CD14-positive monocyte (primary cell): ENCODE measurements around the gene BTBD9. TPM values are rescaled to one million over a fixed set of nuclear protein-coding genes. Genes with fewer than 3 reads are reported as not detected.

Experiments
- DNase-seq, 3 donors: peaks; one replicate each; pipeline ENCODE4 v3.0.0-alpha.2; 2011 to 2022
- H2AFZ ChIP-seq: 2 replicates; pipeline ENCODE4 v1.6.0; 2012; ENCODE audit warnings: mild to moderate bottlenecking, low read depth, low read length, inconsistent platforms; ENCODE audit not compliant: insufficient read depth, poor library complexity, severe bottlenecking
- H3K27ac ChIP-seq, 2 donors: 1 replicate in 1 of 2; 2 replicates in 1 of 2; pipeline ENCODE4 v1.5.1; 2012 to 2013; ENCODE audit warnings: low read length in 2 of 2, control low read depth in 1 of 2, inconsistent platforms in 1 of 2, low read depth in 1 of 2, mild to moderate bottlenecking in 1 of 2
- H3K27me3 ChIP-seq, 2 donors: one replicate each; pipeline versions ENCODE4 v1.6.0 to v1.6.1; 2011 to 2013; ENCODE audit warnings: low read length in 2 of 2; ENCODE audit not compliant: control insufficient read depth in 2 of 2, insufficient read depth in 2 of 2
- H3K36me3 ChIP-seq, 2 donors: replicated peaks in 1 of 2; 1 replicate in 1 of 2; 2 replicates in 1 of 2; pipeline versions ENCODE4 v1.5.1 to v1.6.1; 2012 to 2013; ENCODE audit warnings: low read length in 2 of 2, control low read depth in 1 of 2, inconsistent platforms in 1 of 2, mild to moderate bottlenecking in 1 of 2; ENCODE audit not compliant: insufficient read depth in 2 of 2, control insufficient read depth in 1 of 2
- H3K4me1 ChIP-seq, 2 donors: 1 replicate in 1 of 2; 2 replicates in 1 of 2; pipeline versions ENCODE4 v1.5.1 to v1.6.1; 2012 to 2013; ENCODE audit warnings: low read length in 2 of 2, control low read depth in 1 of 2, inconsistent platforms in 1 of 2, mild to moderate bottlenecking in 1 of 2, moderate library complexity in 1 of 2; ENCODE audit not compliant: insufficient read depth in 2 of 2, control insufficient read depth in 1 of 2
- H3K4me2 ChIP-seq: replicated peaks from 2 replicates; pipeline ENCODE3; 2012; ENCODE audit warnings: low read length, moderate library complexity, mild to moderate bottlenecking; ENCODE audit not compliant: poor library complexity, severe bottlenecking; ENCODE audit errors: extremely low read depth
- H3K4me3 ChIP-seq, 3 experiments: fragments of 200-600 bp in 1 of 3; sonication (generic) in 1 of 3; replicated peaks in 1 of 3; 1 replicate in 2 of 3; 2 replicates in 1 of 3; pipeline ENCODE4 v1.5.1; 2011 to 2013; ENCODE audit warnings: low read length in 3 of 3, mild to moderate bottlenecking in 3 of 3, control low read depth in 2 of 3, low read depth in 2 of 3, inconsistent platforms in 1 of 3, moderate library complexity in 1 of 3
- H3K79me2 ChIP-seq: 2 replicates; pipeline ENCODE4 v1.6.0; 2012; ENCODE audit warnings: mild to moderate bottlenecking, control low read depth, inconsistent platforms, low read length, moderate library complexity; ENCODE audit not compliant: insufficient read depth
- H3K9ac ChIP-seq: 2 replicates; pipeline ENCODE4 v1.6.0; 2017; ENCODE audit warnings: low read length, mild to moderate bottlenecking; ENCODE audit not compliant: insufficient read depth, poor library complexity, severe bottlenecking
- H3K9me3 ChIP-seq, 2 donors: replicated peaks in 1 of 2; 1 replicate in 1 of 2; 2 replicates in 1 of 2; pipeline versions ENCODE4 v1.5.1 to v1.6.1; 2012 to 2013; ENCODE audit warnings: low read length in 2 of 2, control low read depth in 1 of 2; ENCODE audit not compliant: control insufficient read depth in 1 of 2, insufficient read depth in 1 of 2
- H4K20me1 ChIP-seq: 2 replicates; pipeline ENCODE4 v1.6.0; 2012; ENCODE audit warnings: mild to moderate bottlenecking, low read length, control low read depth, moderate library complexity; ENCODE audit not compliant: insufficient read depth
- H3K27ac Mint-ChIP-seq, 7 donors: one replicate each; pipeline ENCODE4 v1.8.0; 2020; ENCODE audit warnings: mild to moderate bottlenecking in 7 of 7, mixed read lengths in 7 of 7, moderate library complexity in 6 of 7, inconsistent platforms in 2 of 7
- H3K27me3 Mint-ChIP-seq, 3 donors: one replicate each; pipeline ENCODE4 v1.8.0; 2021 to 2022; ENCODE audit warnings: low read depth in 3 of 3, mild to moderate bottlenecking in 3 of 3, mixed read lengths in 3 of 3, moderate library complexity in 3 of 3, inconsistent platforms in 1 of 3
- H3K36me3 Mint-ChIP-seq, 2 donors: one replicate each; pipeline ENCODE4 v1.8.0; 2020; ENCODE audit warnings: mixed read lengths in 2 of 2, inconsistent platforms in 1 of 2, mild to moderate bottlenecking in 1 of 2
- H3K4me1 Mint-ChIP-seq: one replicate; pipeline ENCODE4 v1.8.0; 2020; ENCODE audit warnings: mild to moderate bottlenecking, mixed read lengths
- H3K4me3 Mint-ChIP-seq, 2 donors: one replicate each; pipeline ENCODE4 v1.8.0; 2020; ENCODE audit warnings: mild to moderate bottlenecking in 2 of 2, mixed read lengths in 2 of 2, moderate library complexity in 1 of 2
- H3K9me3 Mint-ChIP-seq, 7 donors: one replicate each; pipeline ENCODE4 v1.8.0; 2020 to 2022; ENCODE audit warnings: mixed read lengths in 7 of 7, mild to moderate bottlenecking in 6 of 7, moderate library complexity in 6 of 7, inconsistent platforms in 2 of 7
- CTCF ChIP-seq: fragments of 200-600 bp; IDR thresholded peaks from one replicate; pipeline ENCODE4 v1.8.0; 2022; ENCODE audit warnings: antibody characterized with exemption, mild to moderate bottlenecking
- WGBS: methylation state at CpG from one replicate; pipeline ENCODE4 v1.1.5; 2013; ENCODE audit warnings: missing lambda C conversion rate; ENCODE audit not compliant: insufficient coverage; 5-methylcytosine and 5-hydroxymethylcytosine counted together
- intact Hi-C, 2 donors: fragments of 100-400 bp; cut with micrococcal nuclease; formaldehyde crosslinking; loops; one replicate each; pipeline versions ENCODE4 v1.15.0 to v1.15.1; 2023
- polyA plus RNA-seq, 3 donors: library from polyadenylated mRNA; depleted of rRNA in 1 of 3; unstranded in 2 of 3; stranded (reverse) in 1 of 3; fragments of 300-500 nt in 2 of 3; fragments of >200 nt in 1 of 3; fragmentation: Illumina TruSeq in 2 of 3; gene quantifications; 1 replicate in 2 of 3; 2 replicates in 1 of 3; pipeline ENCODE4 v1.2.3, GENCODE V29; 2012 to 2021

Gene BTBD9
- polyA plus RNA-seq, 3 donors: 5.2 to 7.5 (median 6.2) TPM

DNA sequence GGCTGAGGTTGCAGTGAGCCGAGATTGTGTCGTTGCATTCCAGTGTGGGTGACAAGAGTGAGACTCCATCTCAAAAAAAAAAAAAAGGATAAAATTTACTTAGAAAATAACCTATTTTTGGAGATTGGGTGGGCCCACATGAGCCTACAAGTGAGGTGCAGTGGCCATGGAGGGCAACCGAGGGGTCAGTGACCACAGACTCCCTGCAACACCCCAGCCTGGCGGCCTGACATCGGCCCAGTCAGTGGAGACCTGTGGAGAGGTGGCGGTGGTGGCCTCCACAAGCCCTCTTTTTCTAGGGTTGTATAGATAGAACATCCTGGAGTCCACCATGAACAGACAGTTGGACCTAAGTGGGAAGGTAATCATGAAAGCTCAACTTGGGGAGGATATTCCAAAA, 52.7 kb downstream of the BTBD9 start:
- Histone ChIP-seq H4K20me1 (no peaks in the 10 kb centered on the region), H2AFZ (no peak overlapping the region), H3K27me3 (no peaks in the 10 kb centered on the region), H3K27ac (no peak overlapping the region), H3K4me2 (no peak overlapping the region), H3K9ac (no peak overlapping the region), H3K9me3 (no peaks in the 10 kb centered on the region), H3K79me2 (no peaks in the 10 kb centered on the region), H3K4me3 (no peak overlapping the region), H3K36me3 (peaks cover 0 to 17% of the 10 kb centered on the region in 2 donors), H3K4me1 (no peaks in the 10 kb centered on the region)
- no peak for TF ChIP-seq CTCF
- H3K9me3 Mint-ChIP-seq: peaks cover 0 to 1% (median 0%) of the 10 kb centered on the region in 7 donors
- H3K27ac Mint-ChIP-seq: no peak overlapping the region
- H3K4me3 Mint-ChIP-seq: no peak overlapping the region
- no peak for DNase-seq
- peaks cover 16 to 23% of the 10 kb centered on the region in 2 donors for H3K36me3 Mint-ChIP-seq
- intact Hi-C loops: no loop called here
- WGBS: 100% methylated on average over 1 of the region's 6 CpGs
- H3K27me3 Mint-ChIP-seq: no peaks in the 10 kb centered on the region
- H3K4me1 Mint-ChIP-seq: no peaks in the 10 kb centered on the region

GRCh38 chr6:38584731-38585130, 55.0 kb downstream of the BTBD9 start:
- H3K27ac Mint-ChIP-seq: no peak overlapping the region
- H3K4me3 ChIP-seq: no peak overlapping the region

More at GRCh38 chr6:38584731-38585130, 55.0 kb downstream of the BTBD9 start:
- DNase-seq: no peak
- peaks cover 5 to 8% of the 10 kb centered on the region in 2 donors for H3K36me3 ChIP-seq
- no peaks in the 10 kb centered on the region for H4K20me1 ChIP-seq
- no peak overlapping the region for H3K4me2 ChIP-seq
- WGBS: no CpG with 5 or more reads among the region's 2 CpGs
- Mint-ChIP-seq H3K9me3 (peaks cover 0 to 1% (median 0%) of the 10 kb centered on the region in 7 donors), H3K4me3 (no peak overlapping the region), H3K27me3 (no peaks in the 10 kb centered on the region), H3K36me3 (peaks cover 22 to 33% of the 10 kb centered on the region in 2 donors), H3K4me1 (no peaks in the 10 kb centered on the region)
- no peaks in the 10 kb centered on the region for H3K4me1 ChIP-seq
- H2AFZ ChIP-seq: no peak overlapping the region
- no peak overlapping the region for H3K27ac ChIP-seq
- no peaks in the 10 kb centered on the region for H3K9me3 ChIP-seq
- H3K27me3 ChIP-seq: no peaks in the 10 kb centered on the region
- intact Hi-C loops: no loop called here
- no peaks in the 10 kb centered on the region for H3K79me2 ChIP-seq
- TF ChIP-seq CTCF: no peak
- H3K9ac ChIP-seq: no peak overlapping the region
